ENCODE results near the gene UBE2M. TPM values are rescaled to one million over a fixed set of nuclear protein-coding genes. Genes with fewer than 3 reads are reported as not detected.
"Not testable (repeated sequence)": the region's sequence is repeated elsewhere in the genome, so short reads cannot be mapped to it uniquely, and the experiment has no call there.

The UBE2M gene
- polyA plus RNA-seq, 1 of the 3 experiments (the other 2 are of a cell fraction): 135 TPM

- H3K4me1 ChIP-seq (ENCODE audit: control insufficient read depth in 1 of 2, insufficient read depth in 2 of 2, low read depth in 1 of 2, low read length in 1 of 2); POLR2A ChIA-PET: not testable (repeated sequence)
- 33% methylated on average over 1 of the region's 28 CpGs for WGBS (ENCODE audit: low lambda C conversion rate)
These were observed 48.8 kb upstream of the UBE2M start for GRCh38 chr19:58607213-58607612.

GRCh38 chr19:58606251-58606896 is 48.0 kb upstream of the UBE2M start:
- H3K4me3 ChIP-seq (ENCODE audit: low read depth in 2 of 2, low read length in 1 of 2); H3K36me3 ChIP-seq (replicated peaks in 1 of 2; ENCODE audit: control insufficient read depth in 1 of 2, insufficient read depth in 2 of 2, low read length in 1 of 2); CTCF ChIA-PET: not testable (repeated sequence)

More at GRCh38 chr19:58607213-58607612, 48.8 kb upstream of the UBE2M start:
- H2AFZ ChIP-seq (ENCODE audit: low read depth); H3K27me3 ChIP-seq (ENCODE audit: insufficient read depth); H3K9me3 ChIP-seq; H3K4me2 ChIP-seq; H3K36me3 ChIP-seq (replicated peaks in 1 of 2; ENCODE audit: control insufficient read depth in 1 of 2, insufficient read depth in 2 of 2, low read length in 1 of 2); DNase-seq; CTCF ChIA-PET; H3K79me2 ChIP-seq (ENCODE audit: insufficient read depth); H3K9me2 ChIP-seq; H3K27ac ChIP-seq (ENCODE audit: low read depth in 2 of 2, low read length in 1 of 2); H3F3A ChIP-seq (replicated peaks; ENCODE audit: insufficient read depth); H3K9ac ChIP-seq; H3K4me3 ChIP-seq (ENCODE audit: low read depth in 2 of 2, low read length in 1 of 2); H4K20me1 ChIP-seq (ENCODE audit: insufficient read depth): not testable (repeated sequence)
- 0 out of 2 replicates have a peak, but pooled peaks have one; percentile 57 for TF ChIP-seq ZBTB33 (IDR thresholded peaks at IDR 0.05; ENCODE audit: borderline replicate concordance, low read depth)

GRCh38 chr19:58586133-58586765 is 27.8 kb upstream of the UBE2M start:
- TF ChIP-seq EP300 (IDR thresholded peaks at IDR 0.05; ENCODE audit: borderline replicate concordance in 1 of 2, low read depth in 1 of 2, low read length in 1 of 2) (no peak), SIN3A (IDR thresholded peaks at IDR 0.05; ENCODE audit: borderline replicate concordance, low read depth, low read length) (no peak), FOSL2 (IDR thresholded peaks at IDR 0.05; ENCODE audit: borderline replicate concordance, low read depth) (no peak), TCF12 (IDR thresholded peaks at IDR 0.05) (no peak), TEAD4 (IDR thresholded peaks at IDR 0.05; ENCODE audit: borderline replicate concordance, insufficient read depth) (no peak), JUND (IDR thresholded peaks at IDR 0.05) (no peak), SMC3 (IDR thresholded peaks at IDR 0.05; ENCODE audit: low read depth, low read length) (no peak), EZH2phosphoT487 (IDR thresholded peaks at IDR 0.05; ENCODE audit: borderline replicate concordance, low read depth) (no peak)
- no peaks in the 10 kb centered on the region for H3K27me3 ChIP-seq (ENCODE audit: insufficient read depth)
- H3K9me3 ChIP-seq: no peaks in the 10 kb centered on the region
- H3K4me2 ChIP-seq: no peak overlapping the region
- H3K4me3 ChIP-seq (ENCODE audit: low read depth in 2 of 2, low read length in 1 of 2): no peak overlapping the region
- H3K79me2 ChIP-seq (ENCODE audit: insufficient read depth): peaks cover 14% of the 10 kb centered on the region; the same call in 1 of the 2 replicates
- H3K36me3 ChIP-seq (replicated peaks in 1 of 2; ENCODE audit: control insufficient read depth in 1 of 2, insufficient read depth in 2 of 2, low read length in 1 of 2): peaks cover 12 to 17% of the 10 kb centered on the region in 2 experiments
- no CpG with 5 or more reads among the region's 4 CpGs for WGBS (ENCODE audit: low lambda C conversion rate)
- no peaks in the 10 kb centered on the region for H3K9me2 ChIP-seq
- no peaks in the 10 kb centered on the region for H4K20me1 ChIP-seq (ENCODE audit: insufficient read depth)
- POLR2A ChIA-PET: no interaction called here
- peaks cover 0 to 6% of the 10 kb centered on the region in 2 experiments; a peak in 1 of 4 replicates for H3K4me1 ChIP-seq (ENCODE audit: control insufficient read depth in 1 of 2, insufficient read depth in 2 of 2, low read depth in 1 of 2, low read length in 1 of 2)
- no peak for DNase-seq
- CTCF ChIA-PET: no interaction called here
- peak overlapping the region; percentile 3 to 59; a peak in 2 of 4 replicates for H3K27ac ChIP-seq (ENCODE audit: low read depth in 2 of 2, low read length in 1 of 2)
- H3K9ac ChIP-seq: no peak overlapping the region
- H2AFZ ChIP-seq (ENCODE audit: low read depth): no peak overlapping the region
- H3F3A ChIP-seq (replicated peaks; ENCODE audit: insufficient read depth): peaks cover 9% of the 10 kb centered on the region

More at GRCh38 chr19:58606251-58606896, 48.0 kb upstream of the UBE2M start:
- H3K4me2 ChIP-seq; H3K9me3 ChIP-seq; H3K4me1 ChIP-seq (ENCODE audit: control insufficient read depth in 1 of 2, insufficient read depth in 2 of 2, low read depth in 1 of 2, low read length in 1 of 2); H4K20me1 ChIP-seq (ENCODE audit: insufficient read depth); H2AFZ ChIP-seq (ENCODE audit: low read depth); H3K9me2 ChIP-seq; H3F3A ChIP-seq (replicated peaks; ENCODE audit: insufficient read depth); H3K27ac ChIP-seq (ENCODE audit: low read depth in 2 of 2, low read length in 1 of 2); DNase-seq; H3K79me2 ChIP-seq (ENCODE audit: insufficient read depth); H3K9ac ChIP-seq; H3K27me3 ChIP-seq (ENCODE audit: insufficient read depth); POLR2A ChIA-PET: not testable (repeated sequence)
- no CpG with 5 or more reads among the region's 62 CpGs for WGBS (ENCODE audit: low lambda C conversion rate)
